ENCODE measurements around the gene NFATC2. TPM values are rescaled to one million over a fixed set of nuclear protein-coding genes. Genes with fewer than 3 reads are reported as not detected.

NFATC2 gene
- total and polyA plus RNA-seq, 12 donors, result 0.61 to 7.7 (median 4.0) TPM

GRCh38 chr20:51363378-51363777, 179.1 kb downstream of the NFATC2 start:
- intact Hi-C loops (cut with DNase I), result no loop called here
- no peaks in the 10 kb centered on the region for H3K27me3 ChIP-seq
- TF ChIP-seq, protein P1, sequence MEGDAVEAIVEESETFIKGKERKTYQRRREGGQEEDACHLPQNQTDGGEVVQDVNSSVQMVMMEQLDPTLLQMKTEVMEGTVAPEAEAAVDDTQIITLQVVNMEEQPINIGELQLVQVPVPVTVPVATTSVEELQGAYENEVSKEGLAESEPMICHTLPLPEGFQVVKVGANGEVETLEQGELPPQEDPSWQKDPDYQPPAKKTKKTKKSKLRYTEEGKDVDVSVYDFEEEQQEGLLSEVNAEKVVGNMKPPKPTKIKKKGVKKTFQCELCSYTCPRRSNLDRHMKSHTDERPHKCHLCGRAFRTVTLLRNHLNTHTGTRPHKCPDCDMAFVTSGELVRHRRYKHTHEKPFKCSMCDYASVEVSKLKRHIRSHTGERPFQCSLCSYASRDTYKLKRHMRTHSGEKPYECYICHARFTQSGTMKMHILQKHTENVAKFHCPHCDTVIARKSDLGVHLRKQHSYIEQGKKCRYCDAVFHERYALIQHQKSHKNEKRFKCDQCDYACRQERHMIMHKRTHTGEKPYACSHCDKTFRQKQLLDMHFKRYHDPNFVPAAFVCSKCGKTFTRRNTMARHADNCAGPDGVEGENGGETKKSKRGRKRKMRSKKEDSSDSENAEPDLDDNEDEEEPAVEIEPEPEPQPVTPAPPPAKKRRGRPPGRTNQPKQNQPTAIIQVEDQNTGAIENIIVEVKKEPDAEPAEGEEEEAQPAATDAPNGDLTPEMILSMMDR (IDR thresholded peaks at IDR 0.05), result no peak
- no peak for TF ChIP-seq POLR2A (IDR thresholded peaks at IDR 0.05)
- H3K27ac ChIP-seq, result no peak overlapping the region
- H3K4me3 ChIP-seq, result no peak overlapping the region
- no peak for DNase-seq
- H3K36me3 ChIP-seq (replicated peaks in 1 of 2), result no peaks in the 10 kb centered on the region
- H3K9me3 ChIP-seq (replicated peaks in 1 of 3), result no peaks in the 10 kb centered on the region
- 39 to 72% (median 62%) methylated on average over 1 to 2 of the region's 2 CpGs for WGBS, 4 donors
- no peaks in the 10 kb centered on the region for H3K4me1 ChIP-seq (replicated peaks in 1 of 2)

GRCh38 chr20:51362254-51362653, 180.3 kb downstream of the NFATC2 start:
- WGBS, 4 donors, result 84 to 95% (median 85%) methylated on average over 3 of the region's 3 CpGs
- intact Hi-C loops (cut with DNase I), result no loop called here
- no peak overlapping the region for H3K4me3 ChIP-seq
- TF ChIP-seq, protein P1 (IDR thresholded peaks at IDR 0.05), result no peak
- TF ChIP-seq POLR2A (IDR thresholded peaks at IDR 0.05), result no peak
- H3K27me3 ChIP-seq, result no peaks in the 10 kb centered on the region
- no peak overlapping the region for H3K27ac ChIP-seq
- no peaks in the 10 kb centered on the region for H3K36me3 ChIP-seq (replicated peaks in 1 of 2)
- DNase-seq, result no peak
- no peaks in the 10 kb centered on the region for H3K4me1 ChIP-seq (replicated peaks in 1 of 2)
- H3K9me3 ChIP-seq (replicated peaks in 1 of 3), result no peaks in the 10 kb centered on the region

GRCh38 chr20:51361258-51361657, 181.3 kb downstream of the NFATC2 start:
- Histone ChIP-seq H3K27ac (no peak overlapping the region), H3K4me3 (no peak overlapping the region), H3K27me3 (no peaks in the 10 kb centered on the region), H3K9me3 (replicated peaks in 1 of 3) (no peaks in the 10 kb centered on the region), H3K4me1 (replicated peaks in 1 of 2) (no peaks in the 10 kb centered on the region), H3K36me3 (replicated peaks in 1 of 2) (no peaks in the 10 kb centered on the region)
- no peak for TF ChIP-seq POLR2A (IDR thresholded peaks at IDR 0.05)
- TF ChIP-seq, protein P1 (IDR thresholded peaks at IDR 0.05), result no peak
- no peak for DNase-seq
- intact Hi-C loops (cut with DNase I), result no loop called here
- WGBS, 4 donors, result 82 to 97% (median 94%) methylated on average over 1 of the region's 1 CpG

GRCh38 chr20:51360451-51361201, 181.9 kb downstream of the NFATC2 start:
- intact Hi-C loops (cut with DNase I), result no loop called here
- Histone ChIP-seq H3K36me3 (replicated peaks in 1 of 2) (no peaks in the 10 kb centered on the region), H3K4me3 (no peak overlapping the region), H3K4me1 (replicated peaks in 1 of 2) (no peaks in the 10 kb centered on the region), H3K27ac (no peak overlapping the region), H3K27me3 (no peaks in the 10 kb centered on the region), H3K9me3 (replicated peaks in 1 of 3) (no peaks in the 10 kb centered on the region)
- 66 to 77% (median 73%) methylated on average over 8 to 13 of the region's 13 CpGs for WGBS, 4 donors
- TF ChIP-seq, protein P1 (IDR thresholded peaks at IDR 0.05), result no peak
- TF ChIP-seq POLR2A (IDR thresholded peaks at IDR 0.05), result no peak
- DNase-seq, result no peak
